Measurements from ENCODE around the gene CST9.

CST9 gene

GRCh38 chr20:23649830-23650417, 44.2 kb upstream of the CST9 start:
- DNase-seq (ENCODE audit: low spot score), result no peak
- no peak overlapping the region for H3K4me3 ChIP-seq
- H3K27ac ChIP-seq, result no peak overlapping the region
- no peak for TF ChIP-seq CTCF (IDR thresholded peaks at IDR 0.05)

- Histone ChIP-seq H3K4me3 (no peak overlapping the region), H3K27ac (no peak overlapping the region)
- no peak for DNase-seq (ENCODE audit: low spot score)
- no peak for TF ChIP-seq CTCF (IDR thresholded peaks at IDR 0.05)
These were observed 43.5 kb upstream of the CST9 start for GRCh38 chr20:23649242-23649641.

GRCh38 chr20:23647346-23647745, 41.6 kb upstream of the CST9 start:
- Histone ChIP-seq H3K4me3 (no peak overlapping the region), H3K27ac (no peak overlapping the region)
- DNase-seq (ENCODE audit: low spot score), result no peak
- no peak for TF ChIP-seq CTCF (IDR thresholded peaks at IDR 0.05)

- H3K4me3 ChIP-seq, result no peak overlapping the region
- no peak for DNase-seq (ENCODE audit: low spot score)
- no peak overlapping the region for H3K27ac ChIP-seq
- TF ChIP-seq CTCF (IDR thresholded peaks at IDR 0.05), result no peak
These were observed 40.6 kb upstream of the CST9 start for GRCh38 chr20:23646106-23646873.

GRCh38 chr20:23645575-23645974, 39.9 kb upstream of the CST9 start:
- Histone ChIP-seq H3K4me3 (no peak overlapping the region), H3K27ac (no peak overlapping the region)
- DNase-seq (ENCODE audit: low spot score), result no peak
- no peak for TF ChIP-seq CTCF (IDR thresholded peaks at IDR 0.05)

- H3K27ac ChIP-seq, result no peak overlapping the region
- H3K4me3 ChIP-seq, result no peak overlapping the region
- no peak for DNase-seq (ENCODE audit: low spot score)
- TF ChIP-seq CTCF (IDR thresholded peaks at IDR 0.05), result no peak
These were observed 38.4 kb upstream of the CST9 start for GRCh38 chr20:23644164-23644563.

GRCh38 chr20:23643659-23644058, 37.9 kb upstream of the CST9 start:
- no peak for TF ChIP-seq CTCF (IDR thresholded peaks at IDR 0.05)
- no peak overlapping the region for H3K4me3 ChIP-seq
- no peak for DNase-seq (ENCODE audit: low spot score)
- no peak overlapping the region for H3K27ac ChIP-seq
